Muscle of back (tissue), 11 donors: Measurements from ENCODE around the gene CYGB. TPM values are rescaled to one million over a fixed set of nuclear protein-coding genes. Genes with fewer than 3 reads are reported as not detected.

ENCODE experiments used
- DNase-seq, 3 donors: peaks; one replicate each; pipeline versions ENCODE4 v3.0.0 to v3.0.0-alpha.2; 2013
- polyA plus RNA-seq, 10 donors: library from polyadenylated mRNA; unstranded; fragments of 120-200 nt; gene quantifications; one replicate each; pipeline ENCODE4 v1.2.1, GENCODE V29; 2013; ENCODE audit not compliant: insufficient read length in 10 of 10

CYGB gene
- polyA plus RNA-seq, 10 donors, result 9.1 to 18.4 (median 15.8) TPM

- no peak for DNase-seq
Observed at GRCh38 chr17:76502341-76503211, 34.9 kb downstream of the CYGB start.

- DNase-seq, result no peak
Observed at GRCh38 chr17:76501827-76502307, 35.6 kb downstream of the CYGB start.

- DNase-seq, result peak; percentile 46 to 79 (median 63)
Observed at GRCh38 chr17:76501018-76501826, 36.3 kb downstream of the CYGB start, which contains the start of gene RHBDF2. Gene RHBDF2, minus strand, starts transcription at chr17:76501423. Its CDS starts 19,899 bp downstream, at chr17:76481524.

GRCh38 chr17:76500747-76501017 is 36.8 kb downstream of the CYGB start:
- no peak for DNase-seq

GRCh38 chr17:76500074-76500746 is 37.3 kb downstream of the CYGB start:
- DNase-seq, result no peak

GRCh38 chr17:76499267-76499667 is 38.2 kb downstream of the CYGB start:
- DNase-seq, result no peak

GRCh38 chr17:76498876-76499251 is 38.6 kb downstream of the CYGB start:
- DNase-seq, result no peak

- peak; percentile 58 to 84 (median 64) for DNase-seq
Observed at GRCh38 chr17:76497979-76498875, 39.3 kb downstream of the CYGB start.

GRCh38 chr17:76497699-76497978 is 39.9 kb downstream of the CYGB start:
- no peak for DNase-seq

- DNase-seq, result no peak
Observed at GRCh38 chr17:76496464-76496863, 41.0 kb downstream of the CYGB start.

GRCh38 chr17:76495663-76496400 is 41.7 kb downstream of the CYGB start:
- DNase-seq, result no peak

- no peak for DNase-seq
Observed at GRCh38 chr17:76493505-76494167, 43.9 kb downstream of the CYGB start.

- DNase-seq, result peak; percentile 45 to 71 (median 55)
Observed at GRCh38 chr17:76492989-76493501, 44.5 kb downstream of the CYGB start.

GRCh38 chr17:76492123-76492988 is 45.2 kb downstream of the CYGB start:
- no peak for DNase-seq

- no peak for DNase-seq
Observed at GRCh38 chr17:76491271-76492122, 46.0 kb downstream of the CYGB start.

- no peak for DNase-seq
Observed at GRCh38 chr17:76490112-76490710, 47.3 kb downstream of the CYGB start.

GRCh38 chr17:76487451-76488192 is 49.9 kb downstream of the CYGB start:
- DNase-seq, result no peak
